ENCODE measurements around the gene COL23A1.
"Not testable (repeated sequence)": the region's sequence is repeated elsewhere in the genome, so short reads cannot be mapped to it uniquely, and the experiment has no call there.

COL23A1 gene

GRCh38 chr5:178312880-178313282, 277.3 kb downstream of the COL23A1 start:
- DNase-seq = no peak
- in situ Hi-C loops (cut with MboI; ENCODE audit: low pct_unique_long_range_greater_than_20kb, low sequenced_read_pairs) = no loop called here

GRCh38 chr5:178310130-178310865, 279.9 kb downstream of the COL23A1 start:
- in situ Hi-C loops (cut with MboI; ENCODE audit: low pct_unique_long_range_greater_than_20kb, low sequenced_read_pairs) = no loop called here
- no peak for DNase-seq

- in situ Hi-C loops (cut with MboI; ENCODE audit: low pct_unique_long_range_greater_than_20kb, low sequenced_read_pairs) = no loop called here
- DNase-seq = no peak
Measured at GRCh38 chr5:178309271-178310013, 280.8 kb downstream of the COL23A1 start.

DNA sequence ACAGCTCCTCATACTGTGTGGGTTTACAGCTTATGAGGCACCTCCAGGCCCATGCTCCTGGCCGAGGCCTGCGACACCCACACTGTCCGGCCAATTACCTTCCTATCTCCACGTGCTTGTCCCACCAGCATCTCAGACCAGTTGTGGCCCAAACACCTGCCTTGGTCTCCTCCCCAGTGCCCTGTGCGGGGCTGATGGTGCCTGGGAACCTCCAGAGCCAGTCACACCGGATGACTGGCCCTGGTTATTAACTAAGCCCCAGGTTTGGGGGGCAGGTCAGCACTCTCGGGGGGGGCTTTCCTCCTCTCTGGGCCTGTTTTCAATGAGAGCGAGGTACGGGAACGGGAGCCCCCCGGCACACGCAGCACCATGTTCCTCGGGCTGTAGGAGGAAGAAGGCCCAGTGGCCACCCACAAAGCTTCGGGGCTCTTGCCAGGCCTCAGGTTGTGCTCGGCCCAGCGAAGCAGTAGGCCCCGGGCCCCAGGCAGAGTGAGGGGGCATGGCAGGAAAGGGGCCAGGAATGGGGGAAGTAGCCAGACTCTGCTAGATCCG, 281.6 kb downstream of the COL23A1 start:
- no peak for DNase-seq
- in situ Hi-C loops (cut with MboI; ENCODE audit: low pct_unique_long_range_greater_than_20kb, low sequenced_read_pairs) = no loop called here

- in situ Hi-C loops (cut with MboI; ENCODE audit: low pct_unique_long_range_greater_than_20kb, low sequenced_read_pairs) = no loop called here
- DNase-seq = no peak
Measured at GRCh38 chr5:178307267-178308045, 282.7 kb downstream of the COL23A1 start.

- in situ Hi-C loops (cut with MboI; ENCODE audit: low pct_unique_long_range_greater_than_20kb, low sequenced_read_pairs) = no loop called here
- no peak for DNase-seq
Measured at GRCh38 chr5:178306430-178307225, 283.6 kb downstream of the COL23A1 start.

- DNase-seq = no peak
- in situ Hi-C loops (cut with MboI; ENCODE audit: low pct_unique_long_range_greater_than_20kb, low sequenced_read_pairs) = no loop called here
Measured at GRCh38 chr5:178305801-178306200, 284.4 kb downstream of the COL23A1 start.

GRCh38 chr5:178304761-178305645, 285.2 kb downstream of the COL23A1 start:
- in situ Hi-C loops (cut with MboI; ENCODE audit: low pct_unique_long_range_greater_than_20kb, low sequenced_read_pairs) = no loop called here
- DNase-seq = no peak

DNA sequence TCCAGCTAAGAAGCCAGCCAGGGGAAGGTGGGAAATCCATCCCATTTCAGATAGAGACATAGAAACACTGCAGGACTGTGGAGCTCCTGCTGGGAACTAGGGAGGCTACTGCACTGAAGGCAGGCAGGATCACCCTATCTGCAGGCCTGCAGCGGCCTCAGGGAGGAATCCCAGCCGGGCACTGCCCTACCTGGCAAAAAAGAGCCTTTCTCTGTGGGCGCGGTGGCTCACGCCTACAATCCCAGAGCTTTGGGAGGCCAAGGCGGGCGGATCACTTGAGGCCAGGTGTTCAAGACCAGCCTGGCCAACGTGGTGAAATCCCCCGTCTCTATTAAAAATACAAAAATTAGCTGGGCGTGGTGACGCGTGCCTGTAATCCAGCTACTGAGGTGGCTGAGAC, 286.2 kb downstream of the COL23A1 start:
- in situ Hi-C loops (cut with MboI; ENCODE audit: low pct_unique_long_range_greater_than_20kb, low sequenced_read_pairs) = no loop called here
- no peak for DNase-seq

GRCh38 chr5:178302321-178302720, 287.9 kb downstream of the COL23A1 start:
- not testable (repeated sequence) for DNase-seq

DNA sequence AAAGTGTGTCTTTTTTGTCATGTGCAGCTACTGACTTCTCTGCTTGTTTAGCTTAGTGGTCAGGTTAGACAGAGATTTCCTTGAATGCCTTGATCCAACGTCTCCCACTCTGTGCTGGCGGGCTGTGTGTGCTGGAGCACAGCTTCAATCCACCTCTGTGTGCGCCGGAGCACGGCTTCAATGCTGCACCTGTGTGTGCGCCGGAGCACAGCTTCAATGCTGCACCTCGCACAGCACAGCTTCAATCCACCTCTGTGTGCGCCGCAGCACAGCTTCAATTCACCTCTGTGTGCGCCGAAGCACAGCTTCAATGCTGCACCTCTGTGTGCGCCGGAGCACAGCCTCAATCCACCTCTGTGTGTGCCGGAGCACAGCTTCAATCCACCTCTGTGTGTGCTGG, 288.6 kb downstream of the COL23A1 start:
- DNase-seq = no peak
- in situ Hi-C loops (cut with MboI; ENCODE audit: low pct_unique_long_range_greater_than_20kb, low sequenced_read_pairs) = no loop called here

More at GRCh38 chr5:178302321-178302720, 287.9 kb downstream of the COL23A1 start:
- in situ Hi-C loops (cut with MboI; ENCODE audit: low pct_unique_long_range_greater_than_20kb, low sequenced_read_pairs) = not testable (repeated sequence)

DNA sequence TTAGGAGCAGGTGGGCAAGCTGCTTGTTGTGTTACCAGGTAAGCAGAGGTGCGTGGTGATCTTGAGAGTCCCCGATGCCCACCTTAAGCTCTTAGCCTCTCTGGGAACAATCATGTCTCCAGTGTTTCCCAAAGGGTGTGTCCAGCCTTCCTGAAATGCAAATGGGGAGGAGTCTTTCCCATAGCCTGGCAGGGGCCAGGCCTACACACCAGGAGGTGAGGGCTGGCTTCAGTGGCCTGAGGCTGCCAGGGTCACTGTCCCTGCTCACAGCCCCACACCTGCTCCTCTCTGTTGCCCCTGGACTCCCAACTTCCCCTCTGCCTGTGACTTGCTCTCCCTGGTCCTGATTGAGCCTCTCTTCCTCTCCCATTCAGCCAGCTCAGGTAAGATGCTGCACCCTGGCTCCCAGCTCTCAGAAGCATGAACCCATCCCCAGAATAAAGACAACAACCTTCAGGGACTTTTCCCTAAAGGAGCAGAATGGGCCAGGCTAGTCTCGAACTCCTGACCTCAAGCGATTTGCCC, 291.8 kb downstream of the COL23A1 start:
- no peak for DNase-seq
- in situ Hi-C loops (cut with MboI; ENCODE audit: low pct_unique_long_range_greater_than_20kb, low sequenced_read_pairs) = loop anchor here (25.0 kb wide), 1 partner anchor 289 kb away; the partner anchor contains the start of gene COL23A1

GRCh38 chr5:178297751-178298150, 292.4 kb downstream of the COL23A1 start:
- in situ Hi-C loops (cut with MboI; ENCODE audit: low pct_unique_long_range_greater_than_20kb, low sequenced_read_pairs) = loop anchor here (25.0 kb wide), 1 partner anchor 290 kb away; the partner anchor contains the start of gene COL23A1
- DNase-seq = no peak

GRCh38 chr5:178296066-178296465, 294.1 kb downstream of the COL23A1 start:
- DNase-seq = no peak
- in situ Hi-C loops (cut with MboI; ENCODE audit: low pct_unique_long_range_greater_than_20kb, low sequenced_read_pairs) = loop anchor here (25.0 kb wide), 1 partner anchor 291 kb away; the partner anchor contains the start of gene COL23A1

DNA sequence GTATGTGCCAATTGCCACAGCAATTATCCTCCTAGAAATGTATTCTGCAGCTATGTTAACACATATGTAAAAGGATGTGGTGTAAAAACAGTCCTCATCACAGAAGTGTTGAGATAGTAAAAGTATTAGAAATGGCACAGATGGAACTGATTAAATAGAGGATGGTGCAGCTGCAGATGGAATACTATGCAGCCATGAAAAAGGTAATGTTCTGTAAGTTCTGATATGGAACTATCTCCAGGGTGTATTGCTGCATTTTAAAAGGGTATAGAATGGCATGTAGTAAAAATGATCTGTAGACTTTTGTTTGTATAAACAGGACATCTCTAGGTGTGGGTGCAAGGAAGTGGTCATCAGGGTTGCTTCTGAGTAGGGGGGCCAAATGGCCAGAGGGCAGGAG, 294.6 kb downstream of the COL23A1 start:
- no peak for DNase-seq
- in situ Hi-C loops (cut with MboI; ENCODE audit: low pct_unique_long_range_greater_than_20kb, low sequenced_read_pairs) = loop anchor here (25.0 kb wide), 1 partner anchor 292 kb away; the partner anchor contains the start of gene COL23A1

GRCh38 chr5:178293815-178294214, 296.4 kb downstream of the COL23A1 start:
- in situ Hi-C loops (cut with MboI; ENCODE audit: low pct_unique_long_range_greater_than_20kb, low sequenced_read_pairs) = loop anchor here (25.0 kb wide), 1 partner anchor 293 kb away; the partner anchor contains the start of gene COL23A1
- DNase-seq = no peak

DNA sequence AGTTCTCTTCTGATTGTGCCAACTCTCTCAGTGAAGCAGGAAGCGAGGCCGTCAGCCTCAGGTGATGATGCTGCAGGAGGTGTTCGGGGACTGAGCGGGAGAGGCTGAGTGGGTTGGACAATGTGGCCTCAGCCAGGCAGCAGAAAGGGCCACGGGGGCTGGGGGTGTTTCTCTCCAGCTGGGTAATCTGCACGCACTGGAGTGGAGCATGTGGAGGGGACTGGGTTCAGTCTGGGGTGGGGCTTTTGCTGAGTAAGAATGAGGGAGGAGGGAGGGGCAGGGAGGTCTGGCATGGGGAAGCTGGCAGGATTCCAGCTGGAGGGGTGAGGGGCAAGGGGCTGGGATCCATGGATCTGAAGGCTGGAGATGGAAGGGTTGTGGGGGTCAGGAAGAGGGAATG, 296.8 kb downstream of the COL23A1 start:
- no peak for DNase-seq
- in situ Hi-C loops (cut with MboI; ENCODE audit: low pct_unique_long_range_greater_than_20kb, low sequenced_read_pairs) = loop anchor here (25.0 kb wide), 1 partner anchor 294 kb away; the partner anchor contains the start of gene COL23A1

Measured in KBM-7 (cell line).